Dermis microvascular lymphatic vessel endothelial cell (primary cell): ENCODE measurements around the gene MEP1A. TPM values are rescaled to one million over a fixed set of nuclear protein-coding genes. Genes with fewer than 3 reads are reported as not detected.
"Not testable (repeated sequence)": the region's sequence is repeated elsewhere in the genome, so short reads cannot be mapped to it uniquely, and the experiment has no call there.

ENCODE experiments used
- DNase-seq, 2 donors: peaks; one replicate each; pipeline versions ENCODE4 v3.0.0 to v3.0.0-alpha.2; 2010; ENCODE audit warnings: low read depth in 2 of 2
- total RNA-seq: library from RNA; depleted of rRNA; stranded (reverse); fragments of >200 nt; gene quantifications from 2 replicates; pipeline ENCODE4 v1.2.1, GENCODE V29; 2014

MEP1A gene
- total RNA-seq, 1 donor from 2014 or later: not detected

DNA sequence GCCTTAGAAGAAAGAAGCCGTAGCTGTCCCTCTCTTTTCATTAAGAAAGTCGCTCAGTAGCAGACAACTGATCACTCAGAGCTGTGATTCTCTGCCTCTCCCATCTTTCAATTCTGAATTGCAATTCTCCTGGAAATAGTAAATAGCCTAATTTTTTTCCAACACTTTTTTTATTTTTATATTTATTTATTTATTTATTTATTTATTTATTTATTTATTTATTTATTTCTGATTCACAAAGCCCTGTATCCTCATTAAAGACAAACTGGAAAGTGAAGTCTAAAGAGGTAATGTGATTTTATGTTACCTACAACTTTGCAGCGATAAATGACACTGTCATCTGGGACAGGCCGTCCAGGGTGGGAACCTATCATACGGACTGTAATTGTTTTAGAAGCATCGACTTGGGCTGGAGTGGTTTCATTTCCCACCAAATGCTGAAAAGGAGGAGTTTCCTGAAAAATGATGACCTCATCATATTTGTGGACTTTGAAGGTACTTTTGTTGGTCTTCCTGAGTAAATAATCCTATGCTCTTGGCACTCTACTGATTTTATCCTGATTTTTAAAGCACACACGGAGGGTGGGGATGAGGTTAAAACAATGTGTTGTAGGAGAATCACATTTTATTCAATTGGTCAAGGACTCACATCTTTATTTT is 41.2 kb downstream of the MEP1A start:
- not testable (repeated sequence) for DNase-seq

- DNase-seq: not testable (repeated sequence)
These were observed 41.8 kb downstream of the MEP1A start for GRCh38 chr6:46834991-46835390.

GRCh38 chr6:46838033-46838432 is 44.8 kb downstream of the MEP1A start:
- DNase-seq: no peak

DNA sequence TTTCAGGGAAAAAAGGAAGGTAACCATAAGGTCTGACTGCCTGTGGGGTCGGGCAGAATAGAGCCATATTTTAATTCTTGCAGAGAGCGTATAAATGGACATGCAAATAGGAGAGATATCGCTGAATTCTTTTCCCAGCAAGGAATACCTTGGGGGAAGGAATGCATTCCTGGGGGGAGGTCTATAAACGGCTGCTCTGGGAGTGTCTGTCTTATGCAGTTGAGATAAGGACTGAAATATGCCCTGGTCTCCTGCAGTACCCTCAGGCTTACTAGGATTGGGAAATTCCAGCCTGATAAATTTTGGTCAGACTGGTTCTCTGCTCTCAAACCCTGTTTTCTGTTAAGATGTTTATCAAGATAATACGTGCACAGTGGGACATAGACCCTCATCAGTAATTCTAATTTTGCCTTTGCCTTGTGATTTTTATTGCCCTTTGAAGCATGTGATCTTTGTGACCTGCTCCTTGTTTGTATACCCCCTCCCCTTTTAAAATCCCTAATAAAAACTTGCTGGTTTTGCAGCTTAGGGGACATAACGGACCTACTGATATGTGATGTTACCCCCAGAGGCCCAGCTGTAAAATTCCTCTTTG is 49.2 kb downstream of the MEP1A start:
- DNase-seq: not testable (repeated sequence)

- no peak for DNase-seq
These were observed 51.9 kb downstream of the MEP1A start for GRCh38 chr6:46845126-46845525.

GRCh38 chr6:46848684-46849360 is 55.6 kb downstream of the MEP1A start:
- peak; percentile 56 to 88 for DNase-seq

DNA sequence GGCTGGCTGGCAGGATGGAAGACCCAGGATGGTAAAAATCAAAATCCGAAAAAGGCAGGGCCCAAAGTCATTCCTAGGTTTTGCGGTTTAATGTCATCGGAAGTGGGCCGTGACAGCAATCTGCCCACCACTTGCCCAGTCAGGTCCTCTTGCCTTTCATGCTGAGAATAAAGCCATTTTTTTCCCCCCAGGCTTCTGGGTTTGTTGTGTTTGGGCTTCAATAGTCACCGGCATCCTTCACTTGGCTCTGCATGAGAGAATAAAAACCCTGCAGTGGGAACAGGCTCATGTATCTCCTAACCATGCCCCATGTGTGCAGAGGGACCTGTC is 56.1 kb downstream of the MEP1A start:
- DNase-seq: no peak

- DNase-seq: peak in 1 of 2 donors; percentile 43
These were observed 57.6 kb downstream of the MEP1A start for GRCh38 chr6:46850792-46851191.

- not testable (repeated sequence) for DNase-seq
These were observed 58.4 kb downstream of the MEP1A start for GRCh38 chr6:46851576-46851975.

DNA sequence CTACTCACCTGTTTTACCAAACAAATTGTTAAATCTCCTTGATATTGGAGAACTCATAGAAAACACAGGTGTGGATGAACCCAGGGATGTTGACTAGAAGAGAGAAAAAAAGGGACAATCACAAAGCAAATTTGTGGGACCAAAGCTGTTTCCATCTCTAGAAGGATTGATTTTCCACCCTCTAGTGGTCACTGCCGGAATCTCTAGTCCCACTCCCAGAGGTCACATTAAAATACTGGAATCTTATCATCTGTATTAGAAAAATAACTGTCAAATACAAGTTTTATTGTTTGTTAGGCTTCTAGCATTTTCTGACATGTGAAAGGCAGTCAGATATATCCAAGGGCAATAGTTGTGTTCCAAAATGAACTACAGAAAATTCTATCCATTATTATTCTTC is 62.8 kb downstream of the MEP1A start:
- peak in 1 of 2 donors; percentile 27 for DNase-seq

DNA sequence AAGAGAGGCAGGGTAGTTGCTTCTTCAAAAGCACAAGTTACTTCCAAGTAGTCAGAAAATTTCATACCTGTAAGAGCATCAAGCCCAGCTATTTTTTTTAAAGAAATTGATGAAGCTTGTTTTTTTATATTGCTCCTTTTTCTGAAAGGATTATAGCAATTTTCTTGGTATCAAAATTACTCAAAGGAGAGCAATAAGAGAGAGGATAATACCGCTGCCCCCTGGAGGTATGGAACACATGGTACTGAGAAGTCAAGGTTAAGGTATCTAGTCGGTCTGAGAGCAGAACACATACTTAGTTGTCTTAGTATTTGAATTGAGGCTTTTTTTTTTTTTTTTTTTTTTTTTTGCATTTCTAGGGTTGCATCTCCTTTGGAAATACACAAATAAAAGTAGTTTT is 69.2 kb downstream of the MEP1A start:
- DNase-seq: no peak

DNA sequence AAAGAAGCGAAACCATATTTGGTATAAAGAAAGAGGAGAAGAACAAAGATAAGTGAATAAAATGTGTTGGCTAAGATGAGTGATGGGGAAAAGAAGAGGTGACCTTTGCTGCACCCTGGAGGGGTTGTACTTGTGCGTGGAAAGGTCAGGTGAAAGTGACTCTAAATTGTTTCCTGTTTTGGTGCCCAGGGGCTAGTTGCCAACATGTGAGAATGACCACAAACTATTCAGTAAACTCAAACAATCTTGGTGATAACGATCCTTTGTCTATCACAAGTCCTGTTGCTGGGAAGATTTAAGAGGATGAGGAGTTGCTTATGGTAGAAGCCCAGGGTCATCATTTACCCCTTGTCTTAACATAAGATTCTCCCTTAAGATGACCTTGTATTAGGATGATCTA is 70.6 kb downstream of the MEP1A start:
- no peak for DNase-seq

- DNase-seq: no peak
These were observed 72.0 kb downstream of the MEP1A start for GRCh38 chr6:46865221-46865620.

DNA sequence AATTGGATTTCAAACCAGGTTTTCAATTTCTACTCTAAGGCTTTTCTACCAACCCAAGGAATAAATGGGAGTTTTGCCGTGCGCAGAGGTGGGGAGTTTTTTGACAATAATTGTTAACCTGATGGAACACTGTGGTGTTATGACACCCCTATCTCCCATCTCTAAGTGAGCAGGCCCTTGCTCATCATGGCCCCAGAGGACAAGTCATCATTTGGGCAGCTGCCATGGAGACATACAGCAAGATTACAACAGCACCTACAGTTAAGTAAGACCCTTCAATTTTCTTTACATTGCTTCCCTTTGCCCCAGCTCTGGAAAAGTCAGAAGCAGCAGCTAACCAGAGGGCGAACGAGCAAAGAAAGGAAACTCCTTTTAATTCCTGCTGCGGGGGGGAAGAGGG is 74.2 kb downstream of the MEP1A start:
- no peak for DNase-seq

GRCh38 chr6:46876126-46876525 is 82.9 kb downstream of the MEP1A start:
- peak; percentile 91 to 98 for DNase-seq

DNA sequence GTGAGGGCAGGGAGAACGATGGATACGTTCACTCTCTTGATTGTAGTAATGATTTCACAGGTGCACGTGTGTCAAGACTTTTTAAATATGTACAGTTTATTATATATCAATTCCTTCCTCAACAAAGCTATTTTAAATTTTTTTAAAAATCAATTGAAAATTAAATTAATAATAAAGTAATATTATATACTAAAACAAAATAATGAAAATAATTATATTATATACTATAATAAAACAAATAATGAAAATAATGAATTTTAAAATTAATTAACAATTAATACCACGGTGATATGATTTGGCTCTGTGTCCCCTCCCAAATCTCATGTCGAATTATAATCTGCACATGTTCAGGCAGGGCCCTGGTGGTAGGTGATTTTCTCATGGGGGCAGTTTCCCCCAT is 85.8 kb downstream of the MEP1A start:
- no peak for DNase-seq

DNA sequence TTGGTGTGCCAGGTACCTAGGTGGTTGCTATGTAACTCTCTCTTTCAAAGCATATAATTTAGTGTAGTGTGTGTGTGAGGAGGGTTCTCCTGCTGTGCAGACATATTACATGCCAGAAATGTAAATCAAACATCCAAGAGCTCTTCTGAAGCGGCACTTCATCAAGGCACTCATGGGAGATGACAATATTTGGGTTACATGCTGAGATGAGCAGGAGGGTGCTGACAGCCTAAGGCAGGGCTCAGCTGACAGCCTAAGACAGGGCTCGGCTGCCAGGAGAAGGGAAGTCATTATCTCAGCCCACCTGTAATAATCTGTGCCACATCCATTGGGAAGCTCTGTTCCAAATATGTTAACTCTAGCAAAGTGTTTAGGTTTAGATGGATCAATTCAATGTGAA is 89.5 kb downstream of the MEP1A start:
- no peak for DNase-seq

GRCh38 chr6:46888031-46888430 is 94.8 kb downstream of the MEP1A start:
- peak in 1 of 2 donors; percentile 79 for DNase-seq

DNA sequence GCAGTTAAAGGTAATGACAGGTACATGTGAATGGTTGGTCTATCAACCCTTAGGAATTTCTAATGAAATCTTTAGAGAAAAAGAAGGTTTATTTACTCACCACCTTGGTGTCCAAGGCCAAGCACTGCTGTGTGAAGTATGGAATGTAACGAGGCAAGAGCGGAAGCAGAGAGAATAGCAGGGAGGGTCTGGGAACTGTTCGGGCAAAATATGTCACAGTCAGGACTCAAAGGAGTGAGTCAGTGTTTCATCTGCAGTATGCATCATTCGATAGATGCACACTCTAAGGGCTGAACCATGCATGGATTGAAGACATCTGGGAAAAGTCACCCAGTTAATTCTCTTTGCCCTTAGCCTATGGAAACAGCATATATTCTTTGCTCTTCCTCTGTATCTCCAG is 95.4 kb downstream of the MEP1A start:
- DNase-seq: peak in 1 of 2 donors; percentile 67
